DMS 273 treated with DMSO at 0.1 percent for 48 hours (cell line): ENCODE data around the gene KRTAP9-7.

Experiments used
- DNase-seq: peaks from one replicate; lab custom pipeline; 2025; lab: John Stamatoyannopoulos, UW

KRTAP9-7 gene

DNA sequence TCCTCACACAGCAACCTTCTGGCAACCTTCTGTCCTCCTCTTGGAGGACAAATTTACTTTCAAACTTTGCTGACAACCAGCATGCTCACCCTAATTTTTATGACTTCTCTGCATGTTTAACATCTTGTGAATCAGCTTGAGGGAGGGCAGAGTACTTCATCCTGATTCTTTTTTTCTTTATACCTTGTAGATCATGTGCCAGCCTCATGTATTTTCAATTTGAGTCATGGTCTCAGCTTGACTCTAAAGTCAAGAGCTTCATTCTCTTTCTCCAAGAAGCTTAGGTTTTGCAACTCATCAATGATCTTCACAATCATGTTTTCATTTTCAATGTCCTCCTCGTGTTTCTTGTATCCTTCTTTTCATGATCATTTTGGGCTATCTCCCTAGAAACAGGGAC is 3.6 kb upstream of the KRTAP9-7 start:
- no peak for DNase-seq

DNA sequence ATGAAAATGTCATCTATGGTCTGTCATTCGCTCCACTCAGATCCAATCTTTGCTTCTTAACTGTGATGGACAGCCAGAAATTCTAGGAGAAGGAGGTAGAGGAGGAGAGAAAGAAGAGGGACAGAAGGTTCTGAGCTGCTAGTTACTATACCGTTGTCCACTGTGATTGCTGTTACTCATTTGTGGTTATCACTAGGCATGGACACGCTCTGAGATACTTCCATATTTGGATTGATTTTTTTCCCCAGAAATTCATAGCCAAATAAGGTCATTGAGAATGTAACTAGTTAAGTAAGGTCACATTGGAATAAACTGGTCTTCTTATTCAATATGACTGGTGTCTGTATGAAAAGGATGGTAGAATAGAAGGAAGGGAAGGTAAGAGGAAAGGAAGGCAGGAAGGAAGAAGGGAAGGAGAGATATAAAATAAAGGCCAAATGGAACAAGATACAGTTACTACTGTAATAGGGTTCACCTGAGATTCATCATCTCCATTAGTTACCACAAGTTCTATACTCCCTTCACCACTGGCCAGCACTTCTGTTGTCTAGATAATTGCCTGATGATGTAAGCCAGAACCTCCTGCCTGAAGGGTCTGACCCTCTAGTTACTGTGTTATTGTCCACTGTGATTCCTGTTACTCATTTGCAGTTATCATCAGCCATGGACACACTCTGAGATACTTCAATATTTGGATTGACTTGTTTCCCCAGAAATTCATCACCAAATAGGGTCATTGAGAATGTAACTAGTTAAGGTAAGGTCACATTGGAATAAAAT is 2.9 kb downstream of the KRTAP9-7 start:
- no peak for DNase-seq

GRCh38 chr17:41284043-41284442 is 8.5 kb downstream of the KRTAP9-7 start:
- no peak for DNase-seq

DNA sequence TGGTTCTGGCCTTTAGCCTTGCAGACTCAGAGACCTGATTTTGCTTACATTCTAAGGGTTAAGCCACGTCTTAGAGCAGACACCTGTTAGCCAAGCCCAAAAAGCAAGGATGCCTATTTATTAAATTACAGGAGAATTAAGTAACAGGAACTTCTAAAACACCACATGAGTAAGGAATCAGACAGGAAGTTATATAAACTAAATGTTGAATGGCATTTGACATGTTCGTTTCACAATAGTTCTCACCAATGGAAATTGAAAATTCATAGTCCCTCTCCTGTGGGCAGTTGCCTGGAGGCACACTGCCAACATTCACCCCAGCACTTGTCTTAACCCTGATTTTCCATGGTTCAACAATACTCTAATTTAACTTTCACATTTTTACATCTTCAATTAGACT is 9.0 kb downstream of the KRTAP9-7 start:
- no peak for DNase-seq

- DNase-seq, result no peak
Observed at GRCh38 chr17:41287050-41287449, 11.6 kb downstream of the KRTAP9-7 start.

GRCh38 chr17:41294016-41294415 is 18.5 kb downstream of the KRTAP9-7 start:
- no peak for DNase-seq

GRCh38 chr17:41296846-41297245 is 21.3 kb downstream of the KRTAP9-7 start:
- DNase-seq, result no peak

DNA sequence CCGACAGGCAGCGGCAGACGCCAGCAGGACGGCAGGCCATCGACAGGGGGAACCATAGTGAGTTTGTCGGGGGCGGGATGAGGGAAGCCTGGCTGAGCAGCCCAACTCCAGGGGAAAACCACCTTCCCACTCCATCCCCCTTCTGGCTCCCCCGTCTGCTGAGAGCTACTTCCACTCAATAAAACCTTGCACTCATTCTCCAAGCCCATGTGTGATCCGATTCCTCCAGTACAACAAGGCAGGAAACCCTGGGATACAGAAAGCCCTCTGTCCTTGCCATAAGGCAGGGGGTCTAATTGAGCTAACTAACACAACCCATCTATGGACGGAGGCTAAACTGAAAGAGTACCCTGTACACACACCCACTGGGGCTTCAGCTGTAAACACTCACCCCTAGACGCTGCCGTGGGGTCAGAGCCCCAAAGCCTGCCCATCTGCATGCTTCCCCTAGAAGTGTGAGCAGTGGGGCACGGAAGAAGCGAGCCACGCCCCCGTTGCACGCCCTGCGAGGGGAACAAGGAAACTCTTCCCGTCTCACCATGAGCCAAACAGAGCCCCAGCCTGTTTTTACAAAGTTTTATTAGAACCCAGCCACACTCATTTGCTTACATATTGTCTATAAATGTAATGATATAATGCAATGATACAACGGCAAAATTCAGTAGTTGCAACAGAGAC is 23.1 kb downstream of the KRTAP9-7 start:
- no peak for DNase-seq

GRCh38 chr17:41301204-41301790 is 25.8 kb downstream of the KRTAP9-7 start:
- no peak for DNase-seq

DNA sequence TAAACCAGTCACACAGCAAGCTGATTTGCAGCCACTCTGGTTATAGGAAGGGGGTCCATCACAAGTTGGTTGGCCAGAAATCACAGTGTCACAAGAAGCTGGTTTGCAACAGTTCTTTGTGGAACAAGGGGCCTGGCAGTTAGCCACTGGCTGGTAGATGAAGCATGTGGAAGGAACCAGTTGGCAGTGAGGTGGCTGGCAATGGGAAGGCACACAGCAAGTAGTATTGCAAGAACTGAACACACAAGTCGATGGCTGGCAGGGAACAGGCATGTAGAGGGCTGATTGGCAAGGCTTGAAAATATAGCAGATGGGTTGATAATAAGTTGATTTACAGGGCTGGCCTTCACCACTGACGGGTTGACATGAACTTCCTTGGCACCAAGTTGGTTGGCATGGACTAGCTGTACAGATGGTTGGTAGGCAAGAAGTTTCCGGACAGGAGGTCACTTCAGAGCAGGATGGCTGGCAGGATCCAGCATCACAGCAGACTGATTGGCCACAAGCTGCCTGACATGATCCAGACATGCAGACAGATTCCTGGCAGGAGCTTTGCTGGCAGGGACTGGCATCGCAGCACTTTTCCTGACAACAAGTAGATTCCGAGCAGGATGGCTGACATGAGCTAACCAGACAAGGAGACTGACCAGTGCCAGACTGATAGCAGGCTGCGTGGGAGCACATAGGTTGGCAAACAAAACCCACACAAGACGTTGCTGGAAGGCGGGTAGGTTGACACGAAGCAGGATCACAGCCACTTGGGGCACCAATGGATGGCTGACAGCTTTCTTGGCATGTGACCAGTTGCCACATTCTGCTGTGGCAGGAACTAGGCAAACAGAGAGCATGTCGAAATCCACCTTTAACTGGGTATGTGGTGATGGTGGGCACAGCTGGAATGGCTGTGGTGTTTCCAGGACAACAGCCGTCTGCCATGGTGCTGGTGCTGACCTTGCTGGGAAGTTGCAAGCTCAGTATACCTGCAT is 26.7 kb downstream of the KRTAP9-7 start, which contains the start of gene KRTAP29-1:
TSS of gene KRTAP29-1 (minus strand) at position 936 of the 986 bp plus-strand sequence. CDS start at position 936, 0 bp downstream.
- peak; percentile 23 for DNase-seq

DNA sequence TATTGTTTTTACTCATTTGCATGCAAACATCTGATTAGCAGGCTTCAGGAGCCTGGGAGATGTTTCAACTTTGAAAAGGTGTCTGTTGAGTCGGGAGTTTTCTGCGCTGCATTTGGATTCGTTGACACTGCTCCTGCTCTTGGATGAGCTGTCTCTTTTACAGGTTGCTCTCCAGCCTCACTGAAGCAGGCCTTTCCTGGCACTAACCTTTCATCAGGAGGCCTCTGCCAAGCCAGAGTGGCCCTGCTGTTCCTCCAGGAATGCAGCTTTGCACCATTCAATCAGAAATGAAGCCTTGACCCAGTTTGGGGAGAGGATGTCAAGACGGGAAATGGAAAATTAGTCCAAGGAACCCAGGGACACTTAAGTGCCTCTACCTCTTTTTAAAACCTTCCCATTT is 27.5 kb downstream of the KRTAP9-7 start:
- DNase-seq, result no peak

DNA sequence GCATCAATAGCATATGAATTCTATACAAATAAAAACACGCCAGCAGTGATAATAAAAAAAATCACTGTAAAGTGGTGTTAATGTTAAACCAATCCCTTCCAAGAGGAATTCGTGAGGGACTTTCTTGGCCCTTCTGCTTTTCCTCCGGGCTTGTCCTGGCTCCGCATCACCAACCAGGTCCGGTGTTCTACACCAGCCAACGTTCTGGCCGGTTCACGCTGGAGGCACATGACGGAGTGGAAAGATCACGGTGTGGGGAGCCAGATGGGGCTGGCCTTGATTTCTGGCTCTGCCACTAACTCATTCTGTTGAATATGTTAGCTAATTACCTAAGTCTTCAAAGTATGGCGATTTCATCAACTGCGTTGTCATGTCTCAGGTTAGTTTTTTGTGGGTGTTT is 28.6 kb downstream of the KRTAP9-7 start:
- DNase-seq, result no peak

- DNase-seq, result peak; percentile 74
Observed at GRCh38 chr17:41307647-41308046, 32.1 kb downstream of the KRTAP9-7 start.

GRCh38 chr17:41308251-41308917 is 32.9 kb downstream of the KRTAP9-7 start:
- DNase-seq, result peak; percentile 89

DNA sequence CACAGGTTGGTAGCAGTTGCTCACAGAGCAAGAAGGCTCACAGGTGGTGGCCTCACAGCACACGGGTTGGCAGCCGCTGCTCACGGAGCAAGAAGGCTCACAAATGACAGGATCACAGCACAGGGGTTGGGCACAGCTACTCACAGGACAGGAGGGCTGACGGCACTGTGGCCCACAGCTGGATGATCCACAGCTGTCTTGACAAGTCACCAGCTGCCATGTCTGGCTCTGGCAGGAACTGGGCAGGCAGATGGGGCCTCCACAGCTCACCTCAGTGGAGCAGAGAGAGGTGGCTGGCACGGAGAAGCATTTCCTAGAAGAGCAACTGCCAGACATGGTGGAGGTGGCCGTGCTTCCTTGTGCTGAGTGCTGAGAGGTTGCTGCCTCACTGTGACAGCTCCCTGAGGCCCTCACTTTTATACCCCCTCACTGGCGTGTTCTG is 33.4 kb downstream of the KRTAP9-7 start, which contains the start of gene KRTAP16-1:
TSS of gene KRTAP16-1 (minus strand) at position 392 of the 442 bp plus-strand sequence. CDS start at position 336, 56 bp downstream.
- no peak for DNase-seq

GRCh38 chr17:41311111-41311510 is 35.6 kb downstream of the KRTAP9-7 start:
- DNase-seq, result no peak

GRCh38 chr17:41315204-41315794 is 39.8 kb downstream of the KRTAP9-7 start, which contains the start of gene KRTAP17-1:
TSS of gene KRTAP17-1 (minus strand) at chr17:41315710. CDS start at chr17:41315650, 60 bp downstream.
- no peak for DNase-seq

DNA sequence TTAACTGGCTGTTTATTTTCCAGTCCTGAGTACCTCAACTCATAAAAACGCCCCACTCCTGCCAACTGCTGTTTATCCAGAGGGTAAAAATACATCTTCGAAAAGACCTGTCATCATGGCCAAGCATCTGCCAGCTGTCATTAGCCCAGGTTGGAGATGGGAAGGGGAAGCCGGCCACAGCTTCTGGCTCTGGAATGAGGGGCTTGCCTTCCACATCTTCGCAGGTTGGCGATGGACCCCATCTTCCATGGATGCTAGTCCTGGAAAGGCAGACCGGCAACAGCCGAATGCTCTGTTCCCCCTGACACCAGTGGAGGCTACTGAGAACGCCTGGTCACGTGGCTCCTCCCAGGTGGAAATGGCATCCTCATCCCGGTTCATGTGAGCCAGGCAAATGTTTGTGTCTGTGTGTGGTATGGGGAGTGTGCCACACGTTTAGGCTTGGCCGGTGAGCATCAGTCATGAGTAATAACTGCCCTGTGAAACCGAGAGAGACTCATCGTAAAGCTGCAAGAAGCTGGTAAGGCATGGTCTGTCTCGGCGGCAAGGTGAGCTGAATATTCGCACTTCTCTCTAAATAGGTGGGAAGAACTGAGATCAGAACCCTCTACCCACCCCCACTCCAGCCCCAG is 40.4 kb downstream of the KRTAP9-7 start:
- no peak for DNase-seq

GRCh38 chr17:41318231-41318630 is 42.7 kb downstream of the KRTAP9-7 start:
- DNase-seq, result no peak
